HEK293T (cell line): ENCODE results near the gene SCO2.

Experiments used
- CTCF ChIA-PET: fragments of 350-600 bp; formaldehyde crosslinking; extraction: SDS; loops from one replicate; lab custom pipeline; 2021; ENCODE audit warnings: antibody characterized with exemption, inconsistent platforms; lab: Yijun Ruan, JAX
- POLR2A ChIA-PET: fragments of 350-600 bp; formaldehyde crosslinking; extraction: SDS; loops from one replicate; lab custom pipeline; 2020; ENCODE audit warnings: antibody characterized with exemption, inconsistent platforms; lab: Yijun Ruan, JAX
- DNase-seq: peaks from one replicate; pipeline ENCODE4 v3.0.0; 2012; ENCODE audit warnings: mixed read lengths; ENCODE audit errors: extremely low spot score
- ARNT ChIP-seq: fragments of 450-650 bp; IDR thresholded peaks from 2 replicates; pipeline ENCODE4 v1.6.1; 2017; ENCODE audit warnings: mild to moderate bottlenecking
- BHLHE40 ChIP-seq: fragments of 450-650 bp; IDR thresholded peaks from 2 replicates; pipeline ENCODE4 v1.6.1; 2016; ENCODE audit warnings: mild to moderate bottlenecking, moderate library complexity, borderline replicate concordance
- CTBP1 ChIP-seq: fragments of 450-650 bp; IDR thresholded peaks from 2 replicates; pipeline ENCODE4 v1.6.1; 2016; ENCODE audit warnings: borderline replicate concordance
- ELF4 ChIP-seq: fragments of 450-650 bp; IDR thresholded peaks from 2 replicates; pipeline ENCODE4 v1.6.1; 2017; ENCODE audit warnings: antibody characterized with exemption
- FOXA1 ChIP-seq: fragments of 450-650 bp; IDR thresholded peaks from 2 replicates; pipeline ENCODE4 v1.6.1; 2016; ENCODE audit warnings: mild to moderate bottlenecking
- FOXK2 ChIP-seq: fragments of 450-650 bp; IDR thresholded peaks from 2 replicates; pipeline ENCODE4 v1.6.1; 2016; ENCODE audit warnings: mild to moderate bottlenecking
- FOXM1 ChIP-seq: fragments of 450-650 bp; IDR thresholded peaks from 2 replicates; pipeline ENCODE4 v1.6.1; 2017; ENCODE audit warnings: mild to moderate bottlenecking, borderline replicate concordance
- HDGF ChIP-seq: fragments of 450-650 bp; IDR thresholded peaks from 2 replicates; pipeline ENCODE4 v1.6.1; 2017; ENCODE audit warnings: antibody characterized with exemption, borderline replicate concordance
- L3MBTL2 ChIP-seq: fragments of 450-650 bp; conservative IDR thresholded peaks from 2 replicates; pipeline ENCODE4 v1.6.1; 2016; ENCODE audit warnings: mild to moderate bottlenecking
- LEF1 ChIP-seq: fragments of 450-650 bp; IDR thresholded peaks from 2 replicates; pipeline ENCODE4 v1.6.1; 2017; ENCODE audit warnings: mild to moderate bottlenecking, borderline replicate concordance
- NFRKB ChIP-seq: fragments of 450-650 bp; IDR thresholded peaks from 2 replicates; pipeline ENCODE4 v1.6.1; 2016; ENCODE audit warnings: mild to moderate bottlenecking, moderate library complexity
- PKNOX1 ChIP-seq: fragments of 450-650 bp; IDR thresholded peaks from 2 replicates; pipeline ENCODE4 v1.6.1; 2016
- SP1 ChIP-seq: fragments of 450-650 bp; IDR thresholded peaks from 2 replicates; pipeline ENCODE4 v1.6.1; 2017
- SUZ12 ChIP-seq: fragments of 450-650 bp; IDR thresholded peaks from 2 replicates; pipeline ENCODE4 v1.6.1; 2016; ENCODE audit warnings: mild to moderate bottlenecking
- TARDBP ChIP-seq: fragments of 450-650 bp; IDR thresholded peaks from 2 replicates; pipeline ENCODE4 v1.6.1; 2016
- ZNF384 ChIP-seq: fragments of 450-650 bp; IDR thresholded peaks from 2 replicates; pipeline ENCODE4 v1.6.1; 2016

Gene SCO2

GRCh38 chr22:50507991-50508884 lies 17.2 kb downstream of the SCO2 start, which contains the start of gene NCAPH2:
Gene NCAPH2 (plus strand): TSS chr22:50508224. CDS start chr22:50508338, 114 bp downstream.
- ChIA-PET CTCF (interaction anchor here (0.7 to 2.0 kb wide), 4 partner anchors 10 to 35 kb away, joined by 4 to 11 read pairs (median 5); partner anchors contain the start of gene SCO2), POLR2A (interaction anchor here (0.6 to 7.4 kb wide), 38 partner anchors 9 to 257 kb away, joined by 3 to 193 read pairs (median 4); partner anchors contain the start of genes ADM2, CHKB, CPT1B and HDAC10)
- DNase-seq = peak; percentile 100
- no peak for TF ChIP-seq FOXK2
- TF ChIP-seq HDGF = no peak
- peak; percentile 66 for TF ChIP-seq L3MBTL2
- no peak for TF ChIP-seq LEF1
- TF ChIP-seq CTBP1 = no peak
- no peak for TF ChIP-seq BHLHE40
- TF ChIP-seq FOXA1 = no peak
- TF ChIP-seq ELF4 = no peak
- TF ChIP-seq ZNF384 = no peak
- TF ChIP-seq SUZ12 = no peak
- peak; percentile 89 for TF ChIP-seq PKNOX1
- no peak; the same call in 1 of the 2 replicates for TF ChIP-seq NFRKB
- TF ChIP-seq ARNT = no peak
- TF ChIP-seq TARDBP = no peak
- no peak for TF ChIP-seq SP1
- no peak for TF ChIP-seq FOXM1

GRCh38 chr22:50507421-50507990 lies 17.9 kb downstream of the SCO2 start, which contains the start of gene LMF2:
Gene LMF2 (minus strand): TSS chr22:50507702. CDS start chr22:50507675, 27 bp downstream.
- peak; percentile 94 for DNase-seq
- ChIA-PET POLR2A (interaction anchor here (0.6 to 7.4 kb wide), 29 partner anchors 8 to 256 kb away, joined by 3 to 193 read pairs (median 4); partner anchors contain the start of genes ADM2, CHKB, CPT1B and HDAC10), CTCF (interaction anchor here (0.7 to 1.1 kb wide), 2 partner anchors 9 to 18 kb away, joined by 5 read pairs; partner anchors contain the start of gene SCO2)
- TF ChIP-seq ARNT = no peak
- no peak for TF ChIP-seq HDGF
- TF ChIP-seq BHLHE40 = no peak
- TF ChIP-seq NFRKB = no peak
- TF ChIP-seq LEF1 = no peak
- TF ChIP-seq FOXK2 = no peak
- no peak for TF ChIP-seq ELF4
- TF ChIP-seq FOXA1 = no peak
- TF ChIP-seq SP1 = no peak
- no peak for TF ChIP-seq L3MBTL2
- TF ChIP-seq FOXM1 = no peak

GRCh38 chr22:50506611-50507420 lies 18.6 kb downstream of the SCO2 start:
- CTCF ChIA-PET = interaction anchor here (1.0 kb wide), 1 partner anchor 9 kb away, joined by 4 read pairs; no protein-coding TSS in a partner anchor
- TF ChIP-seq L3MBTL2 (no peak), ZNF384 (no peak), FOXK2 (no peak), TARDBP (no peak), PKNOX1 (no peak), HDGF (no peak), ELF4 (no peak)
- POLR2A ChIA-PET = interaction anchor here (7.4 kb wide), 1 partner anchor 18 kb away, joined by 193 read pairs; the partner anchor contains the start of gene SCO2
- no peak for DNase-seq

- no peak for DNase-seq
- CTCF ChIA-PET = interaction anchor here (1.0 kb wide), 1 partner anchor 8 kb away, joined by 4 read pairs; no protein-coding TSS in a partner anchor
- no peak for TF ChIP-seq HDGF
- TF ChIP-seq TARDBP = no peak
- TF ChIP-seq BHLHE40 = no peak
- TF ChIP-seq SUZ12 = no peak
- no peak for TF ChIP-seq ZNF384
- no peak for TF ChIP-seq CTBP1
- no peak for TF ChIP-seq FOXA1
- no peak for TF ChIP-seq NFRKB
- POLR2A ChIA-PET = interaction anchor here (7.4 kb wide), 1 partner anchor 19 kb away, joined by 193 read pairs; the partner anchor contains the start of gene SCO2
Observed at GRCh38 chr22:50505776-50506610, 19.4 kb downstream of the SCO2 start.

- CTCF ChIA-PET = no interaction called here
Observed at GRCh38 chr22:50505276-50505775, 20.1 kb downstream of the SCO2 start.

More at GRCh38 chr22:50505276-50505775, 20.1 kb downstream of the SCO2 start:
- POLR2A ChIA-PET = no interaction called here
- TF ChIP-seq BHLHE40 (no peak), ELF4 (no peak), PKNOX1 (no peak), FOXM1 (no peak), FOXA1 (no peak)
- DNase-seq = no peak
